ENCODE data around the gene ATP2A3.

Gene ATP2A3

DNA sequence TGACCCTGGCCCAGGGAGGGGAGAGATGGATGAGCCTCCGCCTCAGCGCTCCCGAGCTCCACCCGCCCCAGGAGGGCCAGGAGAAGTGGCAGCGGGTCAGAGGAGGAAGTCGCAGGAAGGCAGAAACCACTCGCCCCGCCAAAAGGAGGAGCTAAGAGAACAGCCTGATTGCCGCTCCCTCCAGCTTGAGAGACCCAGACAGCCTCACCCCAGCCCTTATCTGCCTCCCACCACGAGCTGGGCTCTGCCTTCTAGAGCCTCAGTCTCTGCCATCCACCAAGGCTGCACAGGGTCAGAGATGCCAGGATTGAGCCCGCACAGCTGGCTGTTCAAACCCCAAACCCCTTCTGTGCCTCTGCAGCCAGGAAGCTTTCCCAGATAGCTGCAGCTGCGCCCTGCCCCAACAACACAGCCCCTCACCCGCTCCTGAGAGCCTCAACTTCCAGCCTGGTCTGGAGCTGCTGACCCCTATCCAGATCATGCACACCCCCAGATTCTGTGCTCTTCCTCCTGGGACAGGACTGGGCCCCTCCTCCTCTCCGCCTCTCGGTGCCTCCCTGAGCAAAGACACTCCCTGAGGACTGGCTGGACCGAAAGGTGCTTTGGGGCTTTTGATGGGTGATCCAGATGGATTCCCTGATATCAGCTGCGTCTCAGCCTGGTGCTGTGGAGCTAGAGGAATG, 1.0 kb upstream of the ATP2A3 start:
- no peak for FAIRE-seq
- TF ChIP-seq CTCF (IDR thresholded peaks at IDR 0.05; ENCODE audit: insufficient read depth, missing control alignments): no peak
- no peak for DNase-seq (ENCODE audit: insufficient read length, low spot score)

- TF ChIP-seq CTCF (IDR thresholded peaks at IDR 0.05; ENCODE audit: insufficient read depth, missing control alignments): no peak
- DNase-seq (ENCODE audit: insufficient read length, low spot score): no peak
- no peak for FAIRE-seq
These were observed 718 bp downstream of the ATP2A3 start for GRCh38 chr17:3963237-3964201.

DNA sequence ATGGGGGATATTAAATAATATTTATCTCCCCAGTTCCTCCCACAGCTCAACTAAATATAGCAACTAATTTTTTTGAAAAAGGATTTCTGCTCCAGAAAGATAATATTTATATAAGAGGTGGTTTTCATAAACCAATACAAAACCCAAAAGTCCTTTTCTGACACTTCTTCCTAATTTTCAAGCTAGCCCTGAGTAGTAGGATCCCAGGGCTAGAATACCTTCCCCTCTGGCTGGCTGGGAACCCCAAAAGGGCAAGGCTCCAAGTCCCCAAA, 1.3 kb downstream of the ATP2A3 start:
- TF ChIP-seq CTCF (IDR thresholded peaks at IDR 0.05; ENCODE audit: insufficient read depth, missing control alignments): no peak
- DNase-seq (ENCODE audit: insufficient read length, low spot score): no peak
- no peak for FAIRE-seq

DNA sequence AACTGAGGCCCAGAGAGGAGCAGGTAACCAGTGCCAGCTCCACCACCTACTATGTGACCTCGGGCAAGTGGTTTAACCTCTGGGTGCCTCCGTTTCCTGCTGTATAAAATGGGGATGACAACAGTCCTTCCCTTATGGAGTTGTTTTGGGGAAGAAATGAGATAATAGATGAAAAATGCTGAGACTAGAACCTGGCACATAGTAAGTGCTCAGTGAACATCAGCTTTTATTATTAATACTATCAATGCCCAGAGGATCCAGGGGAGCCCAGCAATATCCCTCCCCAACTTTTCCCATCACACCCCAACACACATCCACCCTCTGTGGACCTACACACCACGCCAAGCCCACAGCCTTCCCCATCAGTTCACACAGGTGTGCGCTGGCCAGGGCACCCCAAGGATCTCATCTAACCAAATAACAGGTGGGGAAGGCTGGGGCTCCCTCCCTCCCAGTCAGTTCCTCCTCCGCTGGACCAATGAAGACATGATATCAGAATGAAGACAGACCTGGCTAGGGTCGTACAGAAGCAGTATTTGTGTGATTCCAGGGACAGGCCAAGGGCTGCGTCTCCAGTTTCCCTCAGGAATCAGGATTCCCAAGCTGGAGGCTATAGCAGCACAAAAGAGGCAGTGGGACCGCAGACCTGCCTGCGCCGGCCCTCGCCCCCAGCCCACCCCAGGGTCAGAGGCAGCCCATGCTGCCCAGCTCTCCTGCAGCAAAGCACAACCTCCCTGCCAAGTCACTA, 1.8 kb downstream of the ATP2A3 start:
- FAIRE-seq (no peak), DNase-seq (ENCODE audit: insufficient read length, low spot score) (no peak)
- TF ChIP-seq CTCF (IDR thresholded peaks at IDR 0.05; ENCODE audit: insufficient read depth, missing control alignments): no peak

DNA sequence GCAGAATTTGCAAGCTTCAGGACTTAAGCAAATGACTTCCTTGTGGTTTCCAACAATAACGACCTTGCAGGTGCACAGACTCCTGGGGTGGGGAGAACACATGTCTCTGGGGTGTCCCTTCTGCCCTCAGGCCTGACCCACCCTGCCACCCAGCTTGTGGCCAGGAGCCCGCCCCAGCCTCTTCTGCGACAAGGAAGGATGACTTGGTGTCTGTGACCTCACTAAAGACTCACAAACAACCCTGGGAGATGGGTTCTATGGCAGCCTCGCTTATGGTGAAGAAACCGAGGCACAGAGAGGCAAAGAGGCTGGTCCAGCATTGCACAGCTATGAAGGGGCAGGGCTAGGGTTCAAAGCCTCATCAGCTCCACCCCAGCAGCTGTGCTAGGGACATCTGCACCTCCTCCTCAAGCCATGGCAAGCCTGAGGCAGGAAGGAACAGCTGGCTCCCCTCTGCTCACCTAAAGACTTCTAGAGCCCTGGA, 2.6 kb downstream of the ATP2A3 start:
- FAIRE-seq (no peak), DNase-seq (ENCODE audit: insufficient read length, low spot score) (no peak)
- no peak for TF ChIP-seq CTCF (IDR thresholded peaks at IDR 0.05; ENCODE audit: insufficient read depth, missing control alignments)

DNA sequence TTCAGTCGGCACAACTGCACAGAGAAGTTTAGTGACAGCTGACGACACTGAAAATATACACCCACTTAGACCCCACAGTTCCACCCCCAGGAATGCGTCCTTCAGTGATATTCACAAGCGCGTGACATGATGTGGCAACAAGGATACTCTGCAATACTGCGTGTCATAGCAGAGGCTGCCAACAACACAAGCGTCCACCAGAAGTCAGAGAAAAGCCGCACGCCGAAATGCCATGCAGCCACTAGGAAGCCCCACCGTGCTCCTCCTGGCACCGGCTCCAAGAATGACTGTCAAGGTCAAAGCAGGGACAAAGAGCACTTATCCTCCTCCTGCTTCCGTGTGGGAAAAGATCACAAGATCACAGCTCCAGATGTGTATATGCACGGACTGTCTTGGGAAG, 3.5 kb downstream of the ATP2A3 start:
- FAIRE-seq (no peak), DNase-seq (ENCODE audit: insufficient read length, low spot score) (no peak)
- TF ChIP-seq CTCF (IDR thresholded peaks at IDR 0.05; ENCODE audit: insufficient read depth, missing control alignments): no peak

Data from D721Med (cell line).